Measurements from ENCODE around the gene EMC9.
A peak's percentile ranks its signal among the peaks of the same experiment; 100 is the strongest.
"Not testable (repeated sequence)": the region's sequence is repeated elsewhere in the genome, so short reads cannot be mapped to it uniquely, and the experiment has no call there.

EMC9 gene

GRCh38 chr14:24129410-24129998, 11.9 kb downstream of the EMC9 start:
- no peak for DNase-seq

GRCh38 chr14:24127673-24128072, 13.7 kb downstream of the EMC9 start:
- DNase-seq = no peak

- no peak for DNase-seq
These were observed 14.5 kb downstream of the EMC9 start for GRCh38 chr14:24126939-24127338.

- no peak for DNase-seq
These were observed 17.7 kb downstream of the EMC9 start for GRCh38 chr14:24123424-24124417.

DNA sequence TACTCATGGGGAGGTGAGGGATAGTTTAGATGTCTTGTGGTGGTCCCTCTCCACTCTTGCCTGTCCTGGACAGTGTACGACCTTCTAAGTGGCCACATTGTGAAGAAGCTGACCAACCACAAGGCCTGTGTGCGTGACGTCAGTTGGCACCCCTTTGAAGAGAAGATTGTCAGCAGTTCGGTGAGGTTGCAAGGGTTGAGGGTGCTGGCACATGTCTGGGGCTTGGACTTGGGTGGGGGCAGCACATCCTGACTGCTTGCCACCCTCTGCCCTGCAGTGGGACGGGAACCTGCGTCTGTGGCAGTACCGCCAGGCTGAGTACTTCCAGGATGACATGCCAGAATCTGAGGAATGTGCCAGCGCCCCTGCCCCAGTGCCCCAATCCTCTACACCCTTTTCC, 18.5 kb downstream of the EMC9 start:
- no peak for DNase-seq

GRCh38 chr14:24122416-24122815, 19.0 kb downstream of the EMC9 start:
- no peak for DNase-seq

DNA sequence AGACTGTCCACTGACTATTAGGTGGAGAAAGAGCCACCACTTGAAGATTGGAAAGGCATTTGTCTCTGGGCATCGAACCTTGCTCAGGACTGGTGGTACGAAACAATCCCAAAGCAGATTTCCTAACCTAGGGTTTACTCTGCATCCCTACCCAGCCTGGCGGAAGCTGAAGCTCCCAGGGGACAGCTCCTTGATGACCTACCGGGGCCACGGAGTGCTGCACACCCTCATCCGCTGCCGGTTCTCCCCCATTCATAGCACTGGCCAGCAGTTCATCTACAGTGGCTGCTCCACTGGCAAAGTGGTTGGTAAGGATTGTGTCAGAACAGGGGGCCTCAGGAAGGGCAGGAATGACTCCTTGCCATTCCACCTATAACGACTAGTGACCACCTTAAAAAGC, 20.2 kb downstream of the EMC9 start:
- DNase-seq = no peak

DNA sequence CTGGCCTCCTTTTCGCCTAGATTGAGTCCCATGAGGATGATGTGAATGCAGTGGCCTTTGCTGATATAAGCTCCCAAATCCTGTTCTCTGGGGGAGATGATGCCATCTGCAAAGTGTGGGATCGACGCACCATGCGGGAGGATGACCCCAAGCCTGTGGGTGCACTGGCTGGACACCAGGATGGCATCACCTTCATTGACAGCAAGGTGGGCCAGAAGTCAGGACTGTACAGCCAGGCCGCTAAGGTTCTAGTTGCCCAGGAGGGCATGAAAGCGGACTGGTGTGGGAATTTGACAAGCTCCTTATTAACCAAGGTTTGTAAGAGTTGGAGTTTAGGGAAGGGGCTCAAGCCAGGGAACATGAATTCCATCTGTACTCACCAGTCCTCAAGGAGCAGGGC, 21.7 kb downstream of the EMC9 start:
- DNase-seq = no peak

GRCh38 chr14:24117179-24117578, 24.2 kb downstream of the EMC9 start:
- DNase-seq = no peak

- no peak for DNase-seq
These were observed 25.1 kb downstream of the EMC9 start for GRCh38 chr14:24116128-24116814.

GRCh38 chr14:24115422-24116127, 25.8 kb downstream of the EMC9 start:
- DNase-seq = no peak

DNA sequence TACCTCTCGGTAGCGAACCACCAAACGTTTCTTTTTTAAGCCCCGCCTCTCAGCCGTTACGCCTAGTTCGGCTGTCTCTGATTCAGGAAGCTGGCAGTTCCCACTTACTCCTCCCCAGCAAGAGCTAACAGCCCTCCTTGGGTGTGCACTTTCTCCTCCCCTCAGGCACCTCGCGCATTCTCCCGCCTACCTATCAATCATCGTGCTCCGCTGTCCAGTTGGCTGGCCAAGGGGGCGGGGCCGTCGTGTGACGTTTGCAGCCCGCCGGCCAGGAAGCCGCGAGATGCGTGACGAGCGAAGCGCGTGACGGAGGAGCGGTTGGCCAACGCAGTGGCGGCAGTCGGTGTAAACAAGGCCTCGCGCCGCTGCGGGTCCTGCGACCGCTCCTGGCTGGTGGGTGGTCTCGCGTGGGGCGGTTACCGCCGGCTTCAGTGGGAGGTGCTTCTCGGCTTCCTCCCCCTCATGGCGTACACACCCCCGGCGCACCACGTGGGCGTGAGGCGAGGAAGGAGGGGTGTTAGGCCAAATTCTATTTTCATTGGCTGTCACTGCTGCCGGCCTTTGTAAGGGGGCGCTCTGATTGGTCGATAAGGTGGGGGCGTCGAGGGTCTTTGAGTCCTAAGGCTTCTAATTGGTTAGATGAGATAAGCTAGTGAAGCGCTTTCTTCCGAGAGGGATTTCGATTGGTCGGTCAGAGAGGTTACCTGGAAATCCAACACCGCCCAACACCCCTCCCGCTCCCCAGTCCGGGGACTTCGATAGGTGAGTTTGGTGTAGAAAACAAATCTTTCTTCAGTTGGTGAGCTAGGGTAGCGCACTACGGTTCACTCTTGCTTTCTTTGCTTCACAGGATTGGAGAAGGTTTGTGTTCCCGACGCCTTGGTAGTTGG, 26.6 kb downstream of the EMC9 start, which contains the start of the genes DCAF11 and NRL:
TSS of gene DCAF11 (plus strand) at position 246 of the 890 bp plus-strand sequence. CDS start 818 bp downstream, outside the sequence.
TSS of gene NRL (minus strand) at position 418 of the 890 bp plus-strand sequence. CDS start 32,101 bp downstream, outside the sequence.
- peak; percentile 96 to 98 for DNase-seq

- peak; percentile 69 to 70 for DNase-seq
These were observed 27.4 kb downstream of the EMC9 start for GRCh38 chr14:24113801-24114531.

DNA sequence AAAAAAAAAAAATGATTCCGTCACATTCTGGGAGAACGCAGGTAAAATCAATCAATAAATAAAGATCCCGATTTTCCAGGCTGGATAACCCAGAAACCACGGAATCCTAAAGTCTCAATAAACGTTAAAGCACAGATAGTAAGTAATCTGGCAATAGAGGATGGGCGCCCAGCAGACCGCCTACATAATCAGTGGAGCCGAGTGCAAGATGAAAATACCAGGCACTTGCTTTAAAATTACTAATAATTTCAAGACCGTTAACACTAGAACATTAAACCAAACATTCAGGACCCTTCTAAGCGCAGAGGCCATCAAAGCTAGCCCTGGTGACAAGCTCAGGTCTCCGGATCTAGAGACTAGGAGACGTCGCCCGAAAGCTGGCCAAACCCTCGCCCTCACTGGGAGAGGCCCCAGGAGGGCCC, 28.0 kb downstream of the EMC9 start:
- DNase-seq = no peak

- no peak for DNase-seq
These were observed 30.9 kb downstream of the EMC9 start for GRCh38 chr14:24110523-24110922.

GRCh38 chr14:24110060-24110459, 31.3 kb downstream of the EMC9 start:
- DNase-seq = no peak

DNA sequence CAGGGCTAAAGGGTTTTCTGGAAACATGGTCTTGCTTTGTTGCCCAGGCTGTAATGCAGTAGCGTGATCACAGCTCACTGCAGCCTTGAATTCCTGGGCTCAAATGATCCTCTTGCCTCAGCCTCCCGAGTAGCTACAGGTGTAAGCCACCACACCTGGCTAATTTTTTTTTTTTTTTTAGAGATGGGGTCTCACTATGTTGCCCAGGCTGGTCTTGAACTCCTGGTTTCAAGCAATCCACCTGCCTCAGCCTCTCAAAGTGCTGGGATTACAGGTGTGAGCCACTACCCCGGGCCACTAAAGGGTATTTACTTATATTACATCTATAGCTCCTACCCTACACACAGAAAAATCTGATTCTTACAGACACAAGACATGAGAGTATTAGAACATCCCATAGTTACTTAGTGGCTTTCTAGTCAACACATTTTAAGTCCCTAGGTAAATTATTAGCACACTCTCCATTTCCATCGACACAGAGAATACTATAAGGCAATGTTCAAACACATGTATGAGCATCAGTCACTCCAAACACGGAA, 33.0 kb downstream of the EMC9 start:
- DNase-seq = no peak

GRCh38 chr14:24106672-24107271, 34.6 kb downstream of the EMC9 start:
- no peak for DNase-seq

DNA sequence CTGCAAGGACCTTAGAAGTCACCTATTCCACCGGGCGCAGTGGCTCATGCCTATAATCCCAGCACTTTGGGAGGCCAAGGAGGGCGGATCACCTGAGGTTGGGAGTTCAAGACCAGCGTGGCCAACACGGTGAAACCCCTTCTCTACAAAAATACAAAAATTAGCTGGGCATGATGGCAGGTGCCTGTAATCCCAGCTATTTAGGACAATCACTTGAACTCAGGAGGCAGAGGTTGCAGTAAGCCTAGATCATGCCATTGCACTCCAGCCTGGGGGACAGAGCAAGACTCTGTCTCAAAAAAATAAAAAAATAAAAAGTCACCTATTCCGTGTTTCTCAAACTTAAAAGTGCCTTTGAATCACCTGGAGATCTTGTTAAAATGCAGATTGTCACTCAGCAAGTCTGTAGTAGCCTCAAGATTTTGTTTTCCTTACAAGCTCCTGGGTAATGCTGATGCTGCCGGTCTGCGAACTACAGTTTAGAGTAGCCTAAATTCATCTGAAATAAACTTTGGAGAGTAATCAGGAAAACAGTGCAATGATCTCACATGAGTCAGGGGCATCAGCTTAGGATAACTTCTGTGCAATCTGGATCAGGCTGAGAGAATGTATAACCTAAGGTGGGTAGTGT, 35.7 kb downstream of the EMC9 start:
- DNase-seq = not testable (repeated sequence)

DNA sequence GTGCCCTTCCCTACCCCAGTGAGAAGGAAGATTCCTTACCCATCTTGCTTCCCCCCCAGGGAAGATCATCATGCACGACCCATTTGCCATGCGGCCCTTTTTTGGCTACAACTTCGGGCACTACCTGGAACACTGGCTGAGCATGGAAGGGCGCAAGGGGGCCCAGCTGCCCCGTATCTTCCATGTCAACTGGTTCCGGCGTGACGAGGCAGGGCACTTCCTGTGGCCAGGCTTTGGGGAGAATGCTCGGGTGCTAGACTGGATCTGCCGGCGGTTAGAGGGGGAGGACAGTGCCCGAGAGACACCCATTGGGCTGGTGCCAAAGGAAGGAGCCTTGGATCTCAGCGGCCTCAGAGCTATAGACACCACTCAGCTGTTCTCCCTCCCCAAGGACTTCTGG, 37.9 kb downstream of the EMC9 start:
- DNase-seq = no peak

Measured in stimulated activated CD4-positive, alpha-beta T cell treated with anti-CD3 and anti-CD28 coated beads, Interleukin-2, amount 100 ng/mL, for 48 hours (primary cell).